GM03348 (cell line): ENCODE measurements around the gene LMLN.
A peak's percentile ranks its signal among the peaks of the same experiment; 100 is the strongest.
"Not testable (repeated sequence)": the region's sequence is repeated elsewhere in the genome, so short reads cannot be mapped to it uniquely, and the experiment has no call there.

Source experiments
- DNase-seq: peaks from one replicate; pipeline ENCODE4 v3.0.0; 2012; ENCODE audit warnings: low spot score

Gene LMLN

DNA sequence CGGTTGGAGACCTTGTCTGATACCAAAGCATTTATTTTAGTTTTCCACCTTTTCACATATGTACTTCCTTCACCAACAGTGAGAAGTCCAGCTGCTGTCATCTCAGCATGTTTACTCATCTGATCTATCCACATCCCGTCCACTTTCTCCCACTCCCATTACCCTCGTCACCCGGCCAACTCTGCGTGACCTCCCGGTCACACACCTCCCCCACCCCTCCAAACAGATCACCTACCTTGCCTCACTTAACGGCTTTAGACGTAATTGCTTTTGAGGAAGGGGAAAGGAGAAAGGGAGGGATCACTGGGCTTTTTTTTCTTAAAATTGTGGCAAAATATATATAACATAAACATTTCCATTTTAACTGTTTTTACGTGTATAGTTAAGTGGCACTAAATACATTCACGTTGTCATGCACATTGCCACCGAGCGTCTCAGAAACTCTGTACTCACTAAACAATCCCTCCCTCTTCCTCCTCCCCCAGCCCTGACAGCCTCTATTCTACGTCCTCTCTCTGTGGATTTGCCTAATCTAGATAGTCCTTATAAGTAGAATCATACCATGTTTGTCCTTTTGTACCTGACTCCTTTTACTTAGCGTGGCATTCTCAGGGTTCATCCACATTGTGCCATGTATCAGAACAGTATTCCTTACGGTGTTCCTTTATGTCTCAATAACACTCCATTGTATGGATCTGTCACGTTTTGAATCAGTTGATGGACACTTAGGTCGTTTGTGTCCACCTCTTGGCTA lies 67.2 kb downstream of the LMLN start:
- no peak for DNase-seq

GRCh38 chr3:198027799-198028390 lies 67.9 kb downstream of the LMLN start:
- no peak for DNase-seq

DNA sequence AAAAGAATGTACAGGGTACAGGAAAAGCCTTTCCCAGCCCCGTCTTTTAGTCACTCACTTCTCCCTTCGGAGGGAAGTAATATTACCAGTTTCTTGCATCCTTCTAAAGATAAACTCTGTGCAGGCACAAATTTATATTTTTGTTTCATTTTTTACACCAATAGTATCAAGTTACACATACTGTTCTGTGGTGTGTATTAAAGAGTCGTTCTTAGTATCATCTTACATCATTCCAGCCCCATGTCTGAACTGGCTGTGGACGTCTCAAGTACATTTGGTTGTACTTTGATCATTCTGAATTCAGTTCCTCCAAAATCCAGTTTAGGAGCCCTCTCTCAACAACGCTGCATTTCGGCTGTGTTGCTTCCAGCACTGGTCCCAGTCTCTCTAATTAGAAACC lies 68.7 kb downstream of the LMLN start:
- DNase-seq: peak; percentile 19

DNA sequence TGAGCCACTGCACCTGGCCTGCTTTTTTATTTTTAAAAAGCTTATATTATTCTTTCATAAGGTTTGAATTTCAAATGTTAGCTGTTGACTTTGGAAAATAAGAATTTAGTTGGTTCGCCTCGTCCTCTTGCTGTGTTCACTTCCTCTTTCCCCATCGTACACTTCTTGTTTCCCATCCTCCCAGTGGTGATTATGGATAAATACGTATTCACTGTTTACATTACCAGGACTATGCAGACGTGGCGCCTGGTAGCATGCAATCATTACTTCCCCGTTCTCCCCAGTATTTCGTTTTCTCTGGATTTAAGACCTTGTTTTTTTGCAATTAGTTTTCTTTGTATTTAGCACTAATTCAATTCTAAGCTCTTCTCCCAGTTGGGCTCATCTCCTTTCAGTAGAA lies 70.1 kb downstream of the LMLN start:
- DNase-seq: no peak

GRCh38 chr3:198030726-198031125 lies 70.7 kb downstream of the LMLN start:
- no peak for DNase-seq

GRCh38 chr3:198032039-198032936 lies 72.3 kb downstream of the LMLN start:
- DNase-seq: no peak

DNA sequence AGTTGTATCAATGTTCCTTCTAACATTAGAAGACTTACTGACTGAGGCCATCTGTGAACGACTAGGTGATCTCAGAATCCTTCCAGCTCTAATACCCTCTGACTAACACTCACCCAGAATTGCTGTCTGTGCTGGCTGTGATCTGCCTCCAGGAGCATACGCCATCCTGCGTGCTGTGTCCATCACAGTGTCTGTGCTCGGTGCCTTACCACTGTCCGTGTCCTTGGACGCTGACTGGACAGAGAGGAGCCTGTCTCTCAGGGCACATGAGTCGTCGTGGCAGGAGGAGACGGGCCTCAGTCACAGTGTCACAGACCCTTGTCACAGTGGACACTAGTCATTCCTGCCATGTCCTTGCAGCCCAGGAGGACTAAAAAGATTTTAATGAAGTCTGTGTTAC lies 83.1 kb downstream of the LMLN start:
- DNase-seq: no peak

- DNase-seq: no peak
Observed at GRCh38 chr3:198046120-198046857, 86.3 kb downstream of the LMLN start.

- no peak for DNase-seq
Observed at GRCh38 chr3:198048445-198048844, 88.4 kb downstream of the LMLN start.

DNA sequence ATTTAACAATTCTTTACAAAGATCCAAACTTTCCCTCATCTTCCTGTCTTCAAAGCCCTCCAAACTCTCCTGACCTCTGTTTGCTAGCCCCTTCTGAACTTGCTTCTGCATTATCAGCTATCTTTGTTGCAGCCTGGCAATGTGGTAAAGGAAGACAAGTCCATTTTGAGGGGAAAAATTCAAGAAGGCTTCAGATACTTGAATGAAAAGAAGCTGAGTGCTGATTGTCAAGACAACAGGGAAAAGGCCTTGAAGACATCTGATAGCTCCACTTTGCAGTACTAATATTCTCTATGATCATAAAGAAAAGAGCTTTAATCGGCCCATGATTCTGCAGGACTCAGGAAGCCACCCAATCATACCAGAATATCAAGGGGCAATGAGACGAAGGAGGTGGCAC lies 91.8 kb downstream of the LMLN start:
- DNase-seq: no peak

- not testable (repeated sequence) for DNase-seq
Observed at GRCh38 chr3:198053462-198053861, 93.4 kb downstream of the LMLN start.

DNA sequence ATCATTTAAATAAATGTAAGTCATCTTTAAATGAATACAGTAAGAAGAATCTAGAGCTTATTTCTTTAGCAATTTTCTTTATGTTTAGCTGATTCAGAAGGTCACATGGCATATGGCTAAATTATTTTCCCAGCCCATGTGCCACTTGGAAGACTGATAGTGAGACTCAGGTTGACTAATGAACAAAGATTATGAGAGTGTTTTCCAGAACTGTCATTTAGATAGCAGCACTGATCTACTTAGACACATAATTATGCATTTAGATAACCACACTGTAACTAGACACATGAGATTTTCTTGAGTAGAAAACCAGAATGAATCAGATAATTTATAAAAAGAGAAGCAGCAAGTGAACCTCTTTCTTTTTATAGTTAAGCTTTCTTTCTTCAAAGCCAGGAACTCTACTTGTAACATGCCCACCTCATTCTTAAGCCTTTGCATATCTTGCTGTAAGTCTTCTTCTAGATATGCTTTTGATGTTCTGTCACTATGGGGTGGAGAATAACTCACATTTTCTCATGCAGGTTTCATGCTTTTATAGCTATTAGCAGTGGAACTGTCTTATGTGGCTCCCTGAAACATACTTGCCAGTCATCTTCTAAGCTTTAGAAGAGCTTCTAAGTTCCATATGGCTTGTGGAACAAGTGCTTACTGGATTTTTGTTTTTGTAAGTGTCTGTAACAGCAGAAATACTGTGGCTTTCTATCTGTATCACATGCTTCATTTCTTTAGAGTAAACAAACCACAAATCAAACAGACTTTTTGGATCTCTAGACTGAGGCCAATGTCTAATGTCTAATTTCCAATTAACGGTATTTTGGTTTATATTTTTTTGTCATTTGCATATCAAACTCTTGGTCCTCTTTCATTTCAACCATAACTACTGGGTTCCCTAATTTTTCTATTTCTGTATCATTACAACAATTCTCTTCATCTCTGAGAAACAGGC lies 101.4 kb downstream of the LMLN start:
- DNase-seq: no peak

DNA sequence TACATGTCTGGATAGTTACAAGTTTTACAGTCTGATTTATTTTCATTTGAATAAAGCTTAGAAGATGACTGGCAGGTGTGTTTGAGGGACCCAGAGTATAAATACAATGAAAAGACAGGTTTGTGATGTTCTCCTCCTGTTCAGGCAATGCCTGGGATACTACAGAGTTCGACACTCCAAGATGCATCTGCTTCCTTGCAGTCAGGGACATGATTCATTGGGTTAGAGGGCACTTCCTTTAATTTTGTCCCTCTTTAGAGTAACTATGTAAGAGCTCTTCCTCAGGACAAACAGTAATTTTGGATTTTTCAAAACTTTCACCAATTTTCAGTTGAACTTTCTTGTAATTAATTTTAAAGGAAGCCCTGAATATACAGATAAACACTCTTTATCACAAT lies 102.0 kb downstream of the LMLN start:
- no peak for DNase-seq

GRCh38 chr3:198064420-198064819 lies 104.4 kb downstream of the LMLN start:
- DNase-seq: no peak

GRCh38 chr3:198065897-198066296 lies 105.9 kb downstream of the LMLN start:
- DNase-seq: no peak

GRCh38 chr3:198067416-198067815 lies 107.4 kb downstream of the LMLN start:
- DNase-seq: no peak

DNA sequence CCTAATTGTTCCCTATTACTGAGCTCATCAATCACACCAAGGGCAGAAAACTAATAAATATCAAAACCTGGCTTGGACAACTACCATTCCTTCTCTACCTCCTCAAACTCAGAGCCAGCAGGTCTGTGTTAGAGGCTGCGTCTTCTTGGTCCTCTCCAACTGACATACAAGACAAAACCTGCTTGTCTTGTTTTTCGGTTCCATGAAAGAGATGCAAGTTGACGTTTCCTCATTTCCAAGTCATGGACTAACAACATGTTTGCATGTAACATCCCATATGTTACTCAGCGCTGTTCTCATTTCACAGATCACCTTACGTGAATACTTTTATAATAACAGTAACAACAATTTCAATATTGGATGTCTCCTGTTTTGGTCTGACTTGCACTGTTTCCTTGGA lies 110.9 kb downstream of the LMLN start:
- DNase-seq: no peak

- DNase-seq: peak; percentile 37
Observed at GRCh38 chr3:198071602-198072287, 111.7 kb downstream of the LMLN start.

GRCh38 chr3:198076722-198077308 lies 116.8 kb downstream of the LMLN start:
- DNase-seq: no peak
